PFSK-1 (cell line): Measurements from ENCODE around the gene TTC28.

ENCODE experiments used
- FOXP2 ChIP-seq: optimal IDR thresholded peaks from 2 replicates; pipeline ENCODE3; 2011; ENCODE audit warnings: borderline replicate concordance, control low read depth, inconsistent platforms; ENCODE audit not compliant: insufficient read depth; ENCODE audit errors: extremely low read length, extremely low read depth
- POLR2AphosphoS5 ChIP-seq: IDR thresholded peaks from 2 replicates; pipeline ENCODE4 v1.6.1; 2012; ENCODE audit warnings: low read depth, mild to moderate bottlenecking, control low read depth, low read length, moderate library complexity
- SIN3A ChIP-seq: IDR thresholded peaks from 2 replicates; pipeline ENCODE4 v1.6.1; 2012; ENCODE audit warnings: mild to moderate bottlenecking, low read length, moderate library complexity, borderline replicate concordance; ENCODE audit not compliant: insufficient read depth
- TAF1 ChIP-seq: IDR thresholded peaks from 2 replicates; pipeline ENCODE4 v1.6.1; 2012; ENCODE audit warnings: low read length, control low read depth, borderline replicate concordance; ENCODE audit not compliant: insufficient read depth
- TF ChIP-seq, protein P1 (sequence below), 2 experiments: IDR thresholded peaks; 2 replicates each; pipeline versions ENCODE4 v1.6.1 to v1.8.0; 2011 to 2012; ENCODE audit warnings: low read depth in 2 of 2, low read length in 2 of 2, control low read depth in 1 of 2, inconsistent platforms in 1 of 2, mild to moderate bottlenecking in 1 of 2, moderate library complexity in 1 of 2; ENCODE audit not compliant: insufficient read depth in 1 of 2

The TTC28 gene

GRCh38 chr22:28462041-28462440 is 217.6 kb downstream of the TTC28 start:
- TF ChIP-seq FOXP2 (no peak), POLR2AphosphoS5 (no peak), TAF1 (no peak), SIN3A (no peak)
- TF ChIP-seq, protein P1, sequence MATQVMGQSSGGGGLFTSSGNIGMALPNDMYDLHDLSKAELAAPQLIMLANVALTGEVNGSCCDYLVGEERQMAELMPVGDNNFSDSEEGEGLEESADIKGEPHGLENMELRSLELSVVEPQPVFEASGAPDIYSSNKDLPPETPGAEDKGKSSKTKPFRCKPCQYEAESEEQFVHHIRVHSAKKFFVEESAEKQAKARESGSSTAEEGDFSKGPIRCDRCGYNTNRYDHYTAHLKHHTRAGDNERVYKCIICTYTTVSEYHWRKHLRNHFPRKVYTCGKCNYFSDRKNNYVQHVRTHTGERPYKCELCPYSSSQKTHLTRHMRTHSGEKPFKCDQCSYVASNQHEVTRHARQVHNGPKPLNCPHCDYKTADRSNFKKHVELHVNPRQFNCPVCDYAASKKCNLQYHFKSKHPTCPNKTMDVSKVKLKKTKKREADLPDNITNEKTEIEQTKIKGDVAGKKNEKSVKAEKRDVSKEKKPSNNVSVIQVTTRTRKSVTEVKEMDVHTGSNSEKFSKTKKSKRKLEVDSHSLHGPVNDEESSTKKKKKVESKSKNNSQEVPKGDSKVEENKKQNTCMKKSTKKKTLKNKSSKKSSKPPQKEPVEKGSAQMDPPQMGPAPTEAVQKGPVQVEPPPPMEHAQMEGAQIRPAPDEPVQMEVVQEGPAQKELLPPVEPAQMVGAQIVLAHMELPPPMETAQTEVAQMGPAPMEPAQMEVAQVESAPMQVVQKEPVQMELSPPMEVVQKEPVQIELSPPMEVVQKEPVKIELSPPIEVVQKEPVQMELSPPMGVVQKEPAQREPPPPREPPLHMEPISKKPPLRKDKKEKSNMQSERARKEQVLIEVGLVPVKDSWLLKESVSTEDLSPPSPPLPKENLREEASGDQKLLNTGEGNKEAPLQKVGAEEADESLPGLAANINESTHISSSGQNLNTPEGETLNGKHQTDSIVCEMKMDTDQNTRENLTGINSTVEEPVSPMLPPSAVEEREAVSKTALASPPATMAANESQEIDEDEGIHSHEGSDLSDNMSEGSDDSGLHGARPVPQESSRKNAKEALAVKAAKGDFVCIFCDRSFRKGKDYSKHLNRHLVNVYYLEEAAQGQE (IDR thresholded peaks at IDR 0.05; ENCODE audit: insufficient read depth in 1 of 2, low read depth in 2 of 2, low read length in 2 of 2) = no peak

GRCh38 chr22:28454431-28455064 is 225.1 kb downstream of the TTC28 start:
- no peak for TF ChIP-seq TAF1
- no peak for TF ChIP-seq POLR2AphosphoS5
- TF ChIP-seq SIN3A = no peak
- no peak for TF ChIP-seq FOXP2
- TF ChIP-seq, protein P1 (IDR thresholded peaks at IDR 0.05; ENCODE audit: insufficient read depth in 1 of 2, low read depth in 2 of 2, low read length in 2 of 2) = no peak

DNA sequence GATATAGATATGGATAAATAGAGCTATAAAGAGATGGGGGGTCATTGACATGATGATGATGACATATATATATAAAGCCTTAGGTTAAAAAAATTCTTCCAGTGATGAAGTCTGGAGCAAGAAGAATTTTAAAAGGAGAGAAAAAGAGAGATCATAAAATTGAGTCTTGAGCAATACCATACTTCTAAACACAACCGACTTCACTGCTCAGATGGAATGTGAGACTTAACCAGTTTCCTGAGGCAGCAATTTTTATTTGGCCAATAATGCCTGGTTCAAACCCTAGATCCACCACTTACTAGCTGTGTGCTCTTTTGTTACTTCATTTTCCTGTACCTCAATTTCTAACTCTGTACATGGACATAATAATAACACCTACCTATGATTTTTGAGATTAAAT is 229.5 kb downstream of the TTC28 start:
- TF ChIP-seq POLR2AphosphoS5 = no peak
- no peak for TF ChIP-seq TAF1
- no peak for TF ChIP-seq FOXP2
- TF ChIP-seq SIN3A = no peak
- TF ChIP-seq, protein P1 (IDR thresholded peaks at IDR 0.05; ENCODE audit: insufficient read depth in 1 of 2, low read depth in 2 of 2, low read length in 2 of 2) = no peak

DNA sequence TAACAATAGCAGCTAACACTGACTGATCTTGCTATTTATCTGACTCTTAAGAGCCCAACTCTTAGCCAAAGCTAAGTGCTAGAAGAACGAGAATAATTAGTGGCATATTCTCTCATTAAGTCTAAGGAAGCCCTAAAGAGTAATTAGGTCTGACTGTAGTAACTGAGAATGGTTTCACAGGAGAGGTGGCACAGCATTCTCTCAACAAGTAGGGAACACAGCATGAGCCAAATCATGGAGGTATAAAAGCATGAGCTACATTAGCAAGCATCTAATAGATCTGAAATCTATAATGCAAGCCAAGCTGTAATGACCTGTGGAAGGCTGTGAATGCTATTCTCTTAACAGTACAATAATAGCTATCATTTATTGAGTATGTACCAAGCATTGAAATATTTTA is 230.6 kb downstream of the TTC28 start:
- TF ChIP-seq SIN3A (no peak), POLR2AphosphoS5 (no peak), TAF1 (no peak), FOXP2 (no peak)
- TF ChIP-seq, protein P1 (IDR thresholded peaks at IDR 0.05; ENCODE audit: insufficient read depth in 1 of 2, low read depth in 2 of 2, low read length in 2 of 2) = no peak

DNA sequence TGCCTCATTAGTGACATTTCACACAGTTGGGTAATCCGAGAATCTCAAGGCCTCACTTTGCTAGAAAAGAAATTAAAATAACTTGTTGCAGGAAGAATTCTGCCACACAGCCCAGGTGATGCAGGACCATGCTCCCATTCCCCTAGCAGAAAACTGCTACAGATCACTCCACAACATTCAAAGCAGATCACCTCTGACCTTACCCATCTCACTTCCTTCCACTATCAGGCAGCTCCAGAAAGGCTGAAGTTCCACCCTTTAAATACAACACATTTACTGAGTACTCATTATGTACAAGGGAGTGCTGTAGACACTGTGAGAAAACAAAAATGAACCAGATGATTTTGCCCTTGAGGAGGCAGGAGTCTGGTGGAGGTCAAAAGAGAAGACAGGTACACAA is 231.0 kb downstream of the TTC28 start:
- TF ChIP-seq SIN3A (no peak), FOXP2 (no peak), POLR2AphosphoS5 (no peak), TAF1 (no peak)
- TF ChIP-seq, protein P1 (IDR thresholded peaks at IDR 0.05; ENCODE audit: insufficient read depth in 1 of 2, low read depth in 2 of 2, low read length in 2 of 2) = no peak
